ENCODE results near the gene CDCA3.

Gene CDCA3

DNA sequence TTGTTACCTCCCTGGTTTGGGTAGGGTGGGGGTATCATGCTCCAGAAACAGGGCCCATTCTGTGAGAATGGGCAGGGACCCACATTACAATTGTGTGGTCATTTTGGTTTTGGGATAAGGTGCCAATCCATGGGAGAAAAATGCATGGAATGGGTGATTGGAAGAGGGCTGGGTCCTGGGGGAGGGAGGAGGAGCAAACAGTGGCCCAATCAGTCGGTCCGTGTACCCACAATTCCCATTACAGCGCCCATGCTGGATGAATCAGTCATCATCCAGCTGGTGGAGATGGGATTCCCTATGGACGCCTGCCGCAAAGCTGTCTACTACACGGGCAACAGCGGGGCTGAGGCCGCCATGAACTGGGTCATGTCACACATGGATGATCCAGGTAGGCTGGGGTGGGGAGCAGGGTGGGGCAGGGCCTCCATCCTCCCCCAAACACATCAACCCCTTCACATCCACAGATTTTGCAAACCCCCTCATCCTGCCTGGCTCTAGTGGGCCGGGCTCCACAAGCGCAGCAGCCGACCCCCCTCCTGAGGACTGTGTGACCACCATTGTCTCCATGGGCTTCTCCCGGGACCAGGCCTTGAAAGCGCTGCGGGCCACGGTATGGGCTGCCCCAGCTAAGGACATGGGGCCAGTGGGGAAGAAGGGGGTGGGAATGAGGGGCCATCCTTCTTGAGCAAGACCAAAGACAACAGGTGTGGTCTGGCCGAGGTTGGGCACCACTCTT, 12.7 kb upstream of the CDCA3 start:
- no peak overlapping the region for H3K4me3 ChIP-seq (ENCODE audit: low read depth, low read length)
- in situ Hi-C loops (cut with HindIII; ENCODE audit: low sequenced_read_pairs), result no loop called here
- no peak for DNase-seq (ENCODE audit: low read depth)
- TF ChIP-seq, protein P1, sequence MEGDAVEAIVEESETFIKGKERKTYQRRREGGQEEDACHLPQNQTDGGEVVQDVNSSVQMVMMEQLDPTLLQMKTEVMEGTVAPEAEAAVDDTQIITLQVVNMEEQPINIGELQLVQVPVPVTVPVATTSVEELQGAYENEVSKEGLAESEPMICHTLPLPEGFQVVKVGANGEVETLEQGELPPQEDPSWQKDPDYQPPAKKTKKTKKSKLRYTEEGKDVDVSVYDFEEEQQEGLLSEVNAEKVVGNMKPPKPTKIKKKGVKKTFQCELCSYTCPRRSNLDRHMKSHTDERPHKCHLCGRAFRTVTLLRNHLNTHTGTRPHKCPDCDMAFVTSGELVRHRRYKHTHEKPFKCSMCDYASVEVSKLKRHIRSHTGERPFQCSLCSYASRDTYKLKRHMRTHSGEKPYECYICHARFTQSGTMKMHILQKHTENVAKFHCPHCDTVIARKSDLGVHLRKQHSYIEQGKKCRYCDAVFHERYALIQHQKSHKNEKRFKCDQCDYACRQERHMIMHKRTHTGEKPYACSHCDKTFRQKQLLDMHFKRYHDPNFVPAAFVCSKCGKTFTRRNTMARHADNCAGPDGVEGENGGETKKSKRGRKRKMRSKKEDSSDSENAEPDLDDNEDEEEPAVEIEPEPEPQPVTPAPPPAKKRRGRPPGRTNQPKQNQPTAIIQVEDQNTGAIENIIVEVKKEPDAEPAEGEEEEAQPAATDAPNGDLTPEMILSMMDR (IDR thresholded peaks at IDR 0.05; ENCODE audit: low read depth, low read length, missing control alignments), result no peak

DNA sequence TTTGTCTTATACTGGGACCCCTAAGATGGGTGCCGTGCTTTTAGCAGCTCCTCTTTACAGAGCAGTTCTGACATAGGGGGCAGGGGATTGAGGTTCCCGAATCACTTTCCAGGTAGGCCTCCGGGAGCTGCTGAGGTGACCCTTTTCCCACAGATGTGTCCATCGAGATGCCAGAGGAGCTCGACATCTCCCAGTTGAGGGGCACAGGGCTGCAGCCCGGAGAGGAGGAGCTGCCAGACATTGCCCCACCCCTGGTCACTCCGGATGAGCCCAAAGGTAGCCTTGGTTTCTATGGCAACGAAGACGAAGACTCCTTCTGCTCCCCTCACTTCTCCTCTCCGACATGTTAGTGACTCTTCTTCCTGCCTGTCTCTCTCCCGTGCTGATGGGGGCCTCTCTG, 11.9 kb upstream of the CDCA3 start:
- TF ChIP-seq, protein P1 (IDR thresholded peaks at IDR 0.05; ENCODE audit: low read depth, low read length, missing control alignments), result no peak
- in situ Hi-C loops (cut with HindIII; ENCODE audit: low sequenced_read_pairs), result no loop called here
- DNase-seq (ENCODE audit: low read depth), result no peak
- H3K4me3 ChIP-seq (ENCODE audit: low read depth, low read length), result no peak overlapping the region

DNA sequence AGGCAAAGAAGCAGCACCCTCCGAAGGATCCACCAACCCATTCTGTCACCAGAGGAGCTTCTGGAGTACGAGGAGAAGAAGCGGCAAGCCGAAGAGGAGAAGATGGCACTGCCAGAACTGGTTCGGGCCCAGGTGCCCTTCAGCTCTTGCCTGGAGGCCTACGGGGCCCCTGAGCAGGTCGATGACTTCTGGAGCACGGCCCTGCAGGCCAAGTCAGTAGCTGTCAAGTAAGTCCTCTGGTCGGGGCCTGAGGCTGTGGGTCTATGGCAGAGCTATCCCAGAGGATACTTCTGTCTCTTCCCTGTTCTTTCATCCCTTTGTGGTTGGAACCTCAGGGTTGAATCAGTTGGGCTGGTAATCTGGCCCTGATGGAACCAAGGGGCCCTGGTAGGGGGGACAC, 10.3 kb upstream of the CDCA3 start:
- in situ Hi-C loops (cut with HindIII; ENCODE audit: low sequenced_read_pairs), result no loop called here
- no peak overlapping the region for H3K4me3 ChIP-seq (ENCODE audit: low read depth, low read length)
- TF ChIP-seq, protein P1 (IDR thresholded peaks at IDR 0.05; ENCODE audit: low read depth, low read length, missing control alignments), result no peak
- DNase-seq (ENCODE audit: low read depth), result no peak

DNA sequence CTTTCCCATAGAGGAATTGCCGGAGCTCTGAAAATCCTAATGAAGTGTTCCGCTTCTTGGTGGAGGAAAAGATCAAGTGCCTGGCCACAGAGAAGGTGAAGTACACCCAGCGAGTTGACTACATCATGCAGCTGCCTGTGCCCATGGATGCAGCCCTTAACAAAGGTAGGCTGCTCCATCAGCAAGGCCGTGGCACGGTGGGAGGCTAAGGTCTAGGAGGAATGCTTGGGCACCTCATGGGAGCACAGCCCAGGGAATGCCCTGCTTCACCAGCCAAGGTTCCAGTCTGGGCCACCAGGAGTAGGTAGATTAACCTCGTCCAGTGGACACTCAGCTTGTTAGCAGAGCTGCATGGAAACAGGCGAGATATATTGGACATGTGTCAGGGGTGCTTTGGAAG, 9.9 kb upstream of the CDCA3 start:
- H3K4me3 ChIP-seq (ENCODE audit: low read depth, low read length), result no peak overlapping the region
- no peak for DNase-seq (ENCODE audit: low read depth)
- TF ChIP-seq, protein P1 (IDR thresholded peaks at IDR 0.05; ENCODE audit: low read depth, low read length, missing control alignments), result no peak
- in situ Hi-C loops (cut with HindIII; ENCODE audit: low sequenced_read_pairs), result no loop called here

DNA sequence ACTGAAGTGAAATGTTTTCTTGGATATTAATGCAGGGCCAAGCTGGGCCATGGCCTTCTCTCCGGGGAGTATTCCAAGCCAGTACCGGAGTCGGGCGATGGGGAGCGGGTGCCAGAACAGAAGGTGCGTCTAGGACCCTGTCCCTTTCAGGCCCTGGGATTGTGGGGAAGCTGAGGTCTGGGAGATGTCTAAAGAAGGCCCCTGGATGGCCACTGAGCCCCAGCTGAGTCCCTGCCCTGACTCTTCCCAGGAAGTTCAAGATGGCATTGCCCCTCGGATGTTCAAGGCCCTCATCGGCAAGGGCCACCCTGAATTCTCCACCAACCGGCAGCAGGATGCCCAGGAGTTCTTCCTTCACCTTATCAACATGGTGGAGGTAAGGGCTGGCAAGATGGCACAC, 9.0 kb upstream of the CDCA3 start:
- TF ChIP-seq, protein P1 (IDR thresholded peaks at IDR 0.05; ENCODE audit: low read depth, low read length, missing control alignments), result no peak
- H3K4me3 ChIP-seq (ENCODE audit: low read depth, low read length), result no peak overlapping the region
- in situ Hi-C loops (cut with HindIII; ENCODE audit: low sequenced_read_pairs), result no loop called here
- DNase-seq (ENCODE audit: low read depth), result no peak

DNA sequence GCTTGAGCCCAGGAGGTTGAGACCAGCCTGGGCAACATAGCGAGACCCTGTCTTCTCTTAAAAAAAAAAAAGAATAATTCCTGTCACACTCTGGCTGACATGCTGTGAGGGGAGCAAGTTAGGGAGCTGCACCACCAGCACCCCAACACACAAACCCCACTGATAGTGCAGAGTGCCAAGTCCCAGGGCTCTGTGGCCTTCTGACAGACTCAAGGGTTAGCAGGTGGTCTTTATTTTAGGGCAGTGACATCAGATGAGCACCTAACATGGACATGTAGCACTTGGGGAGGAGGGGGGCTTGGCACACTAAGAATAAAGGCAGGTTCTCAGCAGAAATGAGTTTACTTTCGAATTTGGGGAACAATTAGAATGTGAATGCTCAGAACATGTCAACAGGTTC, 7.7 kb upstream of the CDCA3 start:
- TF ChIP-seq, protein P1 (IDR thresholded peaks at IDR 0.05; ENCODE audit: low read depth, low read length, missing control alignments), result no peak
- H3K4me3 ChIP-seq (ENCODE audit: low read depth, low read length), result no peak overlapping the region
- in situ Hi-C loops (cut with HindIII; ENCODE audit: low sequenced_read_pairs), result no loop called here

More for the DNA sequence above, 7.7 kb upstream of the CDCA3 start:
- no peak for DNase-seq (ENCODE audit: low read depth)
